Activated naive CD4-positive, alpha-beta T cell (primary cell): Measurements from ENCODE around the gene ITPKC.

Source experiments
- DNase-seq, 4 experiments: peaks; one replicate each; lab custom pipeline; 2025; lab: John Stamatoyannopoulos, UW

ITPKC gene

DNA sequence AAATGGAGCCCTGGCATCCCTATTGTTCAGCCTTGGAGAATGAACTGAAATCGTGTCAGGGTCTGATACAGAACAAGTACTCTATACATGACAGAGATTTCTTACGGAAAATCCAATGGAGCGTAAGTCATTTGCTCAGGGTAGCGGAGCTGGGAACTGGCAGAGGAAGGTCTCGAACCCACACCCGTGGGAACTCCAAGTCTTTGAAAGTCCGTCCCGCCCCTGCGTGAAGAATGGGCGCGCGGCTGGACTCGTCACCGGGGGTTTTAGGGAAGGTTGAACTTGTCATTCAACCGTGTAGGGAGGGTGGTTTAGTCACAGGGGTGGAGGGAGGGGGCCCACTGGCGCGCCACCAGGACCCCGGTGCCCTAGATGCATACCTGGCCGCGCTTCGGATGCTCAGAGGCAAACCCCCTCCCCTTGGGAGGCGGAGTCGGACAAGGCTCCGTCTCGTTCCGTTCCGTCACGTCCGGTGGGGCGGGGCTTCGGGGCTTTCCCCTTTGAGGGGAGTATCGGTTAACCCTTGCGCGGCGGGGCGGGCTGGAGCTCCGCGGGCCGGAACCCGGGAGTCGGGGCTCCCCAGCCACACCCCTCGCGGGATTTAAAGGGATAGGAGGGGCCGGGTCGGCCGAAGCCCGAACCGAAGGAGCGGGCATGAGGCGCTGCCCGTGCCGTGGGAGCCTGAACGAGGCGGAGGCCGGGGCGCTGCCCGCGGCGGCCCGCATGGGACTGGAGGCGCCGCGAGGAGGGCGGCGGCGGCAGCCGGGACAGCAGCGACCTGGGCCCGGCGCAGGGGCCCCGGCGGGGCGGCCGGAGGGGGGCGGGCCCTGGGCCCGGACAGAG is at the start of gene ITPKC, which contains the start of gene COQ8B:
ITPKC (plus strand) TSS at position 631 of the 843 bp plus-strand sequence; CDS start at position 655, 24 bp downstream.
COQ8B (minus strand) TSS at position 405 of the 843 bp plus-strand sequence. CDS start 2,254 bp downstream, outside the sequence.
- peak; percentile 96 to 100 (median 99) for DNase-seq

GRCh38 chr19:40667602-40668001 is 49.3 kb upstream of the ITPKC start:
- DNase-seq, result no peak

DNA sequence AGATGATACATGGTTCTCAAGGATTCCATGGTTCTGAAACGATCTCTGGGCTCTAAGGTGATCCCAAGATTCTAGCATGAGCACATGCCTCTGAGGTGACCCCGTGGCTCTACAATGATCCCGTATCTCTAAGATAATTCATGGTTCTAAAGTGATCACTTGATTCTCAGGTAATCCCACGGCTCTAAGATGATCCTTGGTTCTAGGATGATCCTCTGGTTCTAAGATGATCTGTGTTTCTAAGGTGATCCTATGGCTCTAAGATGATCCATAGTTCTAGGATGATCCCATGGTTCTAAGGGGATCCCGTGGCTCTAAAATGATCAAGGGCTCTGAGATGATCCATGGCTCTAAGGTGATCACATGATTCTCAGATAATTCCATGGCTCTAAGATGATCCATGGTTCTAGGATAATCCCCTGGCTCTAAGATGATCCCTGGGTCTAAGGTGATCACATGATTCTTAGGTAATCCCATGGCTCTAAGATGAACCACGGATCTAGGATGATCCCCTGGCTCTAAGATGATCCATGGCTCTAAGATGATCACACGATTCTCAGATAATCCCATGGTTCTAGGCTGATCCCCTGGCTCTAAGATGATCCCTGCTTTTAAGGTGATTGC is 47.8 kb upstream of the ITPKC start:
- no peak for DNase-seq

DNA sequence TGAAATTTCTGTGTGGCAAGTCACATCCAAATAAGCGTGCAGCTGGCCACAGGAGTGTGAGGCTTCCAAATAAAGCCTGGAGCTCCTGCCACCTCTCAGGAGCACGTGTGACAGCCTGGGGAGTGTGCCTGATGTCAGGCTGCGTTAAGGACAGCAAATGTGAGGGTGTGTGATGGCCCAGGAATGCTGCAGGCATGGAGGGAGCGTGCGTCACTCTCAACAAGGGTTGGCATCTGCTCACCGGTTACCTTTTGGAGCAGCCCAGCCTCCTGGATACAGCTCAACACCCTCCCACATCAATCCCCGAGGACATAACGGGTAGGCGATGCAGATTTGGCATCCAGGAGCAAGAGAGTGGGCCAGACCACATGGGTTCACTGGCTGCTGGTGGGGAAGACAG is 45.5 kb upstream of the ITPKC start:
- DNase-seq, result no peak

DNA sequence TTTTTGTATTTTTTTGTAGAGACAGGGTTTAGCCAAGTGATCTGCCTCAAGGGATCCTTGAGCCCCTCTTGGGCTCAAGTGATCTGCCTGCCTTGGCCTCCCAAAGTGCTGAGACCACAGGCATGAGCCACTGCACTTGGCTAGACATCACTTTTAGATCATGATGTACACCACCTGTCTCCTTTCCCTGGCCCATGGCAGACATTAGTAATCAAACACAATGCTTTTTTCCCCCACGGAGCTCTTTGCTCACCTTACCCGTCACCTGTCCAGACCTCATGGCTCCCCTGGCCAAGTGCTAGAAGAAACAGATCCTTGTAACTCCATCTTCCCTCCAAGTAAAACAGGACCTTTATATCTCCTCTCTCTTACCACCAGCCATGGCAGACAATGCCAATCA is 44.9 kb upstream of the ITPKC start:
- no peak for DNase-seq

DNA sequence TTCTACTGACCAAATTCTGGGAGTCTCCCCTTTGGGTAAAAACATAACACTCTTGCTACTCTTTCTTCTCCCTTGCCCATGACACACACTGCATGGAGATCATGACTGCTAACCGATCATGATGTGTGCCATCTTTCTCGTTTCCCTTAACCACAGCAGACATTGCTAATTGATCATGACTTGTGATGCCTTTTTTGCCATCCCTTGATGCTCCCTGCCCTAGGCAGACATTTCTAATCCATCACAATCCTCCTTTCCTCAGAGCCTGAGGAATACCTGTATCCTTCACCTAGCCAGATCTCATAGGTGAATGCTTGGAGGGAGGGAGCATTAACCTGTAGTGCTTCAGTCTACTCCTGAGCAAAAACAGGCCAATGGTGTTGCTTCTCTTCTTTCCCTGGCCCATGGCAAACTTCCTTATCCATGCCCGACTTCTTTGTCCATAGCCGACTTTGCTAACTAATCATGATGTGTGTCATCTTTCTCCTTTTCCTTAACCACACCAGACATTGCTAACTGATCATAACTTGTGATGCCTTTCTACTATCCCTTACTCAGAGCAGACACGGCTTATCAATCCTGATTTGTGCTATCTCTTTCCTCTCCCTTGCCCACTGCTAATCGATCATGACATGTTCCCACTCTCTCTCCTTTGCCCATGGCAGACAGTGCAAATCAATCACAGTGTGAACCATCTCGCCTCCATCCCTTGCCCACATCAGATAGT is 44.2 kb upstream of the ITPKC start:
- DNase-seq, result no peak

- no peak for DNase-seq
These were observed 43.5 kb upstream of the ITPKC start for GRCh38 chr19:40673397-40673796.

- DNase-seq, result no peak
These were observed 42.6 kb upstream of the ITPKC start for GRCh38 chr19:40674291-40674690.

- DNase-seq, result no peak
These were observed 39.8 kb upstream of the ITPKC start for GRCh38 chr19:40677156-40677555.

GRCh38 chr19:40681039-40681438 is 35.9 kb upstream of the ITPKC start:
- no peak for DNase-seq

DNA sequence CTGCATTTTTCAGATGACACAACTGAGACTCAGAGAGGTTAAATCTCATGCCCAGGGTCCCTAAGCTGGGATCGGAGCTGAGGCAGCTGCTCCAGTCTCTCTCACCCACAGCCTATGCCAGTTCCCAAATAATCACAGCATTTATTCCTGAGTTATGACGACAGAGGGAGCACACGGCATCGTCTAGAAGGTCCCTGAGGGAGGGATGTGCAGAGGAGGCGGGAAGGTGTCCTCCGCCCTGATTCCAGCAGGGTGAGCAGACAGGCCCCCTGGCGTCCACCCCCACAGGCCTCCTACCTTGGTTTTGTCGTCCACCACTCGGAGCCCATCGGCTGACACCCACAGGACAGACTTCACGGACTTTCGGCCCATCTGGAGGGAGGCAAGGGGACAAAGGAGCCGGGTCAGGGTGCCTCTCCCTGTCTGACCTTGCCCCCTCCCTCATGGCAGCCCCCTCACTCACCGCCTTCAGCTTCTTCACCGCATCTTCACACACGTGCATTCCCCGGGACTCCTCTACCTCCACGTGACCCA is 34.4 kb upstream of the ITPKC start:
- no peak for DNase-seq

DNA sequence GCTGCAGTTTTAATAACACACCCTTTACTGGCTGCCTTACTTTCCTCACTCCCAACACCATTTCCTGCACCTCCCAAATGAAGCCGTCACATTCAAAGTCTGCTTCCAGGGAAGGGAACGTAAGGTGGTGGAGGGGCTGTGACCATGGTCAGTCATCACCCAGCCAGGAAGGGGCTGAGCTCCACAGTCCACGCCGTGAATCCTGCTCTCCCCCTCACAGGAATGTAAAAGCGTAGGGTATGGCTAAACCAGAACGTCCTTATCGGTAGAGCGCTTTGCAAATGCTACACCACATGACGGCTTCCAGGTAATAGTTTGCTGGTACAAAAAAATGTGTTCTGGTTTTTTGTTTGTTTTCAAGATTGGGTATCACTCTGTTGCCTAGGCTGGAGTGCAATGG is 33.5 kb upstream of the ITPKC start:
- DNase-seq, result no peak

DNA sequence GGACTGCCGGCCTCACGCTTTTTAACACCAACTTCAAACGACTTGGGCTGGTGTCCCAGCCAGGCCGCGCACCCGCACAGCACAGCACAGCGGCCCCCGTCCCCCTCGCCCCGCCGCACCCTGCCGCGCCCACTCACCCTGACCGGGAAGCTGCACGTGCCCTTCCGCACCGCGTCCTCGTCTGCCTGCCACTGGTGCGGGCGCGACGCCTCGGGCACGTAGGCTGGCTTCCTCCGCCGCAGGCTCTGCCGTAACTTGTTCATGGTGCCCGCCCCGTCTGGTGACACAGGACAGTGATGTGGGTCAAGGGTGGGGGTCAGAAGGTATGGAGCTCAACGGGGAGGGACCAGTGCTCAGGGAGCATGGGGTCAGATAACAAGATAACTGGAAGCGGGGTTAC is 32.6 kb upstream of the ITPKC start:
- DNase-seq, result no peak

- no peak for DNase-seq
These were observed 31.8 kb upstream of the ITPKC start for GRCh38 chr19:40685016-40685526.

GRCh38 chr19:40685563-40685962 is 31.3 kb upstream of the ITPKC start:
- no peak for DNase-seq

DNA sequence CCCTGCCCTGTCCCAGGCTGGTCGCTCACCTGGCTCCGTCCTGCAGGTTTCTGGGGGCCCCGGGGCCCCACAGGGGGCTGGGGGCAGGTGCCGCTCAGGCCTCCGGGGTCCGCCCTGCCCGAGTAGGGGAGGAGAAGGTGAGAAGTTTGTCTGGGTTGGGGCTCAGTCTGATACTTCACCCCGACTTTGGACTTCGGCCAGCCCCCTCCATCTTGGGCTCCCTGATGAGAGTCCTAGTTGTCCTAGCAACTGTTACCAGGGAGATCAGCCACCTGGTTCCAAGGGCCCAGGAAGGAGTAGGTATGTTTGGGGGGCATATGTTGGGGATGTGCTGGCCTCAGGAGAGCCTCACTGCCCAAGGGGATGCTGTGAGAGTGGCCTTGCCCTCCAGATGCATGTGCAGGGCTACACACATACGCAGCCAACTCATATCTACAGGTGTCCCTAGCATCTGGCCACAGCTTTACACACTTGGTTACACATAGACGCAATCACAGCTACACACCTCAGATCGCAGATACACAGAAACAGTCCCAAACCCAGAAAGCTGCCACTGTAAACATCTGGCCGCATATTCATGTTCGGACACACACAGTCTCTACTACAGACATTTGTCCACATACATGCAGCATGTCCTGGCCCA is 29.9 kb upstream of the ITPKC start:
- DNase-seq, result no peak

DNA sequence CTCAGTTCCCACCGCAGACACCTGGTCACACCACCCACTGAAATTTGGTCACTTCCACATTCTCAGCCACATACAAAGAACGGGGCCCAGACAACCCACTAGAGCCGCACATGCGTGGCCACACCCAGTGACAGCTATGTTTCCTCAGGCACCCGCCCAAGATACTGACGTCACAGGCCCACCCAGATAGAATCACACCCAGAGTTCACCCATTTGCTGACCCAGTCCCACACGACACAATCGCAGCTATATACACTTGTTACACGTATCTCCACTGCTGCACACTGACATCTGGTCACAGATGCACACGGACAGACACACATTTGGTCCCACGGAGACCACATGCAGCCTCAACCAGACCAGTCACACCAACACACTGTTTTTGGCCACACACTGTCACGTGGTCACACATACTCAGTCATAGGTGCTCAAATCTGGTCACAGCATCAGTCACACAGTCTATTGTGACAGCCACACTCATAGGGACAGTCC is 29.3 kb upstream of the ITPKC start:
- DNase-seq, result no peak

- no peak for DNase-seq
These were observed 28.6 kb upstream of the ITPKC start for GRCh38 chr19:40688309-40688708.

- no peak for DNase-seq
These were observed 27.9 kb upstream of the ITPKC start for GRCh38 chr19:40688987-40689338.

- no peak for DNase-seq
These were observed 27.4 kb upstream of the ITPKC start for GRCh38 chr19:40689339-40690049.
